Activated CD8-positive, alpha-beta memory T cell treated with anti-CD3 and anti-CD28 coated beads, Interleukin-2, amount 50 U/mL, for 48 hours (primary cell): ENCODE results near the gene MRC1.
A peak's percentile ranks its signal among the peaks of the same experiment; 100 is the strongest.

Experiments used
- DNase-seq: peaks from one replicate; pipeline ENCODE4 v3.0.0-alpha.2; 2020

MRC1 gene

DNA sequence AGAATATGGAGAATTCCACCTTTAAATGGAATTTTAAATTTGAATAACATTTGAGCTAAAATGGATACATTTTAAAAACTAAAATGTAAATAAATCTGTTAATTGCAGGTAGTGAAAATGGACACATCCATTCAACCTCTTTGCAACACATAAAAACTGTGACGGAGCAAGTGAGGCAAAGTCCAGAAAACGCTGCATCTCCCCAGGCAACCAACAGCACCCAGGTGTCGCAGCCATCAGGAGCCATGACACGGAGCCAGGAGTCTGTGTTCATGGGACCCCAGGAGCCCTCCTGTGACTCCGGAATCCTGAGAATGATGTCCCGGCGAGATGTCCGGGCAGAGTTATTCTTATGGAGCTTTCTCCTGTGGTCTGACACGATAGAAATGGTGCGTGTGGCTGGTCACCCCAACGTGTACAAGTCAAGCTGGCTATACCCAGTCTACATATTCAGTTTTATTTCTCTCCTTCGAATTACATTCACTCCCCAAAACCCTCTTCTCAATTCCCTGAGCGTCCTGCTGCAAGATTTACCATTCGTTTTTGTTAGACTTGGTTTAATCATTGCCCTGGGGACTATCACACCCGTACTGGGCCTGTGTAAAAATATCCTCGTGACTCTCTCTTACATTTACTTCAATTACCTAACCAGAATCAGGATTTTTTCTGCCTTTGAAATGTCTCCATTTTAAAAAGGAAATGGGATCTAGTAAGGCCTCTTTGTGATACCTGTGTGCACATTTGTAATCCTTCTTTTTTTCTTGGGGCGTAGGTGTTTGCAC is 13.1 kb upstream of the MRC1 start:
- DNase-seq, result no peak

DNA sequence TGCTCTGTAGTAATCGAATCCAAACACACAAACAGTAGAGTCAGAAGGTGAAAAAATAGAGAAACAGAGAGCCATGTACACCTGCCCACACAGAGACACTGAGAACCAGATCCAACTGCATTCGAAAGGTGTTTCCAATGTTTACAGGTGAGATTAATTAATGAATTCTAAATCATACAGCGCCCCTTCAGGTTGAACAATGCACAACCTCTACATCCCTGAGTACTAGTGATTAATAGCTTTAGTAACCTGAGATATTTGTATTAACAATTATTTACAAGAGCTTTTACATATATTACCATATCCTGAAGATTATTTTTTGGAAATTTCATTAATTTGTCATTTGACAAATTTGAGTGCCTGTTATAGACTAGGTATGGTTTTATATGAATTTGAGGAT is 7.6 kb upstream of the MRC1 start:
- no peak for DNase-seq

DNA sequence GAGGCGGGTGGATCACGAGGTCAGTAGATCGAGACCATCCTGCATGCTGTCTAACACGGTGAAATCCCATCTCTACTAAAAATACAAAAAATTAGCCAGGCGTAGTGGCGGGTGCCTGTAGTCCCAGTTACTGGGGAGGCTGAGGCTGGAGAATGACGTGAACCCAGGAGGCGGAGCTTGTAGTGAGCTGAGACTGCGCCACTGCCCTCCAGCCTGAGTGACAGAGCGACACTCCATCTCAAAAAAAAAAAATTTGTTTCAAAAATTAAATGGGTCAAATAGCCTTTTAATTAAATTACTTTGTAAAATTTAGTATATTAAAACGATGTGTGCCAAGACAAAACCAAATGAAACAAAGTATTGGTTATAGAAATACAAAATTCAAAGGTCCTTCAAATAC is 6.8 kb upstream of the MRC1 start:
- no peak for DNase-seq

DNA sequence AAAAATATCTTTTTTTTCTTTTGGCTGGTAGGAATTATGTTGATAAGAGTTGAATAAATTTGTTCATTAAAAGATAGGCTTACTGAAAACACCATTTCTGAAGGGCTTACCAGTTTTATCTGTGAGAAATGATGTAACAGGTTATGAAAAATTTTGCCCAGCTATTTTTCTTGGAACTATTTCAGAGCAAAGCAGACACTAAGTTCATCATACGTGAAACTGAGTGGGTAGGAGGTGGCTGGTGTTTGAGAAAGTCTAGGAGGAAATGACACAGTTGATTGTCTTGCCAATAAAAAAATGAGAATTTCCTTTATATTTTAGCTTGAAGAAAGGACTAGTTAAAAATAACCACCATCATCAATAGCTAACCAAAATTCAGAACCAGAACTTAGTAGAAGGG is 6.2 kb upstream of the MRC1 start:
- no peak for DNase-seq

- no peak for DNase-seq
Measured at GRCh38 chr10:17805330-17805729, 3.8 kb upstream of the MRC1 start.

GRCh38 chr10:17805921-17806577 is 3.1 kb upstream of the MRC1 start:
- DNase-seq, result peak; percentile 61

DNA sequence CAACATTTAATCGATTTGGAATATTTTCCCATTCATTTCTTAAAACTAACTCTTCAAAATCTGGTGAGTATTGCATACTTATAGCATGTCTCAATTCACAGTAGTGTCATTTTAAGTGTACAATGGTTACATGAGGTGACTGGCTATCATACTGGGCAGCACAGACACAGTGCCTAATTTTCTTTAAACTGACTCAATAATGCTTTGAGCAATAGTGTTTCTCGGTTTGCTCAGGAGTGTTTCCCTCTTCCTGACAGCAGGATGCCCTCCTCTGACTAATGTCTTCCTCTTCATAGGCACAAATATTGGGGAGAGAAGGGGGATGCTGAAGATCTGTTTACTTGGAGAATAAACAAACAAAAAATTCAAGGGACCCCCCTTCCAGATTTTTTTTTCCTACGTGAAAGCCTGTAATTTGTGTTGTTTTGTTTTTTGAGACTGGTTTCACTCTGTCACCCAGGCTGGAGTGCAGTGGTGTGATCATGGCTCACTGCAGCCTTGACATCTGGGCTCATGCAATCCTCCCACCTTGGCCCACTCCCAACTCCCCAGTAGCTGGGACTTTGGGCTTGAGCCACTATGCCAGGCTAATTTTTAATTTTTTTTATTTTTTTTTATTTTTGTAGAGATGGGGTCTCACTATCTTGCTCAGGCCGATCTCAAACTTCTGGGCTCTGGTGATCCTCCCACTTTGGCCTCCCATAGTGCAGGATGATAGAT is 2.2 kb downstream of the MRC1 start:
- no peak for DNase-seq

DNA sequence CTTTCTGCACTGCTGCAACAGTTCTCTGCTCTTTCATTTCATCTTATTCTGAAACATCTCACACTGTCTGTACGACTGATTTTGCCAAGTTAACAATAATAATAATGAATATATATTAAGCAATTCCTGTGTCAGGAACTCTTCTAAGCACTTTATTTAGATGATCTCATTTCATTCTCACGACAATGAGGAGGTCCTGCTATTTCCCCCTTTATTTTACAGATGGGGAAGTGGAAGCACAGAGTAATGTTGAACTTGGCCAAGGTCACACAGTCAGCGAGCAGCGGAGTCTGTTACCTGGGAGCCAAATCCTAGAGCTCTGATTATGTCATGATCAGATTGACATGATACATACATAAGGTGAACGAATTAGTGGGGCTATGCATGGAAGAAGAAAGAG is 5.8 kb downstream of the MRC1 start:
- DNase-seq, result no peak

DNA sequence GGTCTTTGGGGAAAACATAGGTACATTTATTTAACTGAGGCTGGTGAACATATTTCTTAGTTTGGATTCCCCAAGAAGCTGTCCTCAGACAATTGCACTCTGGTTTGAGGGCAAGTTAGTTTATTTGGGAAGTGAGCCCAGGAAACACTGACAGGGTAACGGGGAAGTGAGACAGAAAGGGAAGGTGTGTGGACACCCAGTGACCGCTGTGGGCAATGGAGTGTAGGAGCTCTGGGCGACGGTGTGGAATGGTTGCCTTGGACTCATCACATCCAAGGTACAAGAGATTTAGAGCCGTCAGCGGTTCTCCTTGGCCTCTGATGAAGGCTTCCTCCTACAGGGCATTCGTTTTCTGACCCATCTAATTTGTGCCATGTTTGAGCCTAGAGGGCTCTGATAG is 7.1 kb downstream of the MRC1 start:
- no peak for DNase-seq

GRCh38 chr10:17817316-17817715 is 8.2 kb downstream of the MRC1 start:
- no peak for DNase-seq

- no peak for DNase-seq
Measured at GRCh38 chr10:17817790-17818189, 8.6 kb downstream of the MRC1 start.

GRCh38 chr10:17819836-17820235 is 10.7 kb downstream of the MRC1 start:
- no peak for DNase-seq

DNA sequence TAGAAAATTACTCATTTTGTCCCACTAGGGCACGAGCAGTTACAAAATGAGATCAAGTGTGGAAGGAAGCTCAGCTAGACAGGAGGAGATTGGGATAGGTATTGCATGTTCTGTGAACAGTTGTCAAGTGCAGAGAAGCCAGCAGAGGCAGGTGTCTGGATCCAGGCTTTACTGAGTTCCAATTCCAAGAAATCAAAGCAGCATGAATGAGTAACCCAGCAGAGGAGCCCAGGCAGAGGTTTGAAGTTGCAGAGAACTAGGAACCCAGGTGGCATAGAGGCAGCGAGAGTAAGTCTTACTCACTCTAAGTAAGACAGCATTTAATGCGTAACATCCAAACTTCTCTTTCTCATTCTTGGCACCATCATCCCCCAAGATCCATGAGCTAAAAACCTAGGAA is 11.8 kb downstream of the MRC1 start:
- DNase-seq, result no peak

DNA sequence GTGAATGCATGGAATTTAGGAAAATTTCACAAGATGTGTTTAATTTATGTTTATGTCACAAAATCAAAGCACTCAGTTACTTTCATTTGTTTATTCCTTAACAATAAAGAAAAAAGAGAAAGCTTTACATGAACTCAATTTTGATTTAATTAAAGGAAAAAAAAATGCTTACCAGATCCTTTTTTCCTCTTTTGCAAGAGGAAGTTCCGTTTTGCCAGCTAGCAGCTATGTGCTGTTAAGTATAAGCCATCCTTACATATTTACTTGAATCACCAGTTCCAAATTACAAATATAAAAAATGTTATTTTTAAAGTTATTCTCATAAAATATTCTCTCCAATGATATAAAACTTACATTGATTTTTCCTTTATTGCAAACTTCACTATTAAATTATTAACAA is 12.7 kb downstream of the MRC1 start:
- DNase-seq, result no peak

DNA sequence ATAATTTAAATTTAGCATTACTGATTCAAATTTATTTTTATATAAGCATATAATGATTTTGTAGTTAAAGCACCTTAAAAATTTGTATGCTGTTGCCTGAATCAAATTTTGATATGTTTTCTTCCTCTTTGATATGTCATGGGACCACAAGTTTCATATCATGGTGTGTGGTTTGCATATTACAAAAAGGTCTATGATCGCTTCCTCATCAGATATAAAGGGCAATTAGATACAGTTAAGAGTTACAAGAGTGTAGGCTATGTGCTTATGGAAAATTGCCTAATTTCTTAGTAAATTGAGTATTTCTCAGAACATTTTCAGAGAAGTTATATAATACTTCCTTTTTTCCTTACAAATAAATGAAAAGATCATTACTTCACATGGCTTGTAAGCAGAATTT is 22.2 kb downstream of the MRC1 start:
- DNase-seq, result no peak

GRCh38 chr10:17831896-17832295 is 22.7 kb downstream of the MRC1 start:
- no peak for DNase-seq

DNA sequence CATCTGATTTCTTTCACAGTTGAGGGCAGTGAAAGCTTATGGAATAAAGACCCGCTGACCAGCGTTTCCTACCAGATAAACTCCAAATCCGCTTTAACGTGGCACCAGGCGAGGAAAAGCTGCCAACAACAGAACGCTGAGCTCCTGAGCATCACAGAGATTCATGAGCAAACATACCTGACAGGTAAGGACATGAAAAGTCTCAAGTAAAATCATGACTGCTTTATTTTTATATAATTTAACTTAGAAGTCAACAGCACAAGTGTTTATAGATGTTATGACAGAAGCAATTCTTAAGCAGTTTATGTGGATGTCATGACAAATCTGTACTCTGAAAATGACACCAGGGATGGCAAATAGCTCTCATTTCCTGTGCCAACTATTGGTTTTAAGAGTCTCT is 24.5 kb downstream of the MRC1 start:
- DNase-seq, result no peak

DNA sequence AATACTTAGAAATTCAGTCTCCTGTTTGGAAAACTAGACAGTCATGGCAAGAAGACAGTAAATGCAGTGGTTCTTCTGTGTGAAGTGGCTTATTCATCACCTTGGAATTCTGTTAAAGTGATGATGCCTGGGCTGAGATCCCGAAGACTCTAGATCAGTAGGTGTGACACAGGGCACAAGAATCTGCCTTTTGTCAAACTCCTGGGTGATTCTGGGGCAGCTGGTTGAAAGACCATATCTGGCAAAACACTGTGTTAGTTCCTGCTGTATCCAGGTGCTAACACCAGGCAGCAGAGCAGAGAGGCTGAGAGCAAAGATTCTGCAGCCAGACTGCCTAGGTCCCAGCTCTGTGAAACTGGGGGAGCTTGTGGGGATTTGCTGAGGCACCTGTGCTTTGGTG is 26.5 kb downstream of the MRC1 start:
- no peak for DNase-seq

- DNase-seq, result no peak
Measured at GRCh38 chr10:17836942-17837341, 27.8 kb downstream of the MRC1 start.

DNA sequence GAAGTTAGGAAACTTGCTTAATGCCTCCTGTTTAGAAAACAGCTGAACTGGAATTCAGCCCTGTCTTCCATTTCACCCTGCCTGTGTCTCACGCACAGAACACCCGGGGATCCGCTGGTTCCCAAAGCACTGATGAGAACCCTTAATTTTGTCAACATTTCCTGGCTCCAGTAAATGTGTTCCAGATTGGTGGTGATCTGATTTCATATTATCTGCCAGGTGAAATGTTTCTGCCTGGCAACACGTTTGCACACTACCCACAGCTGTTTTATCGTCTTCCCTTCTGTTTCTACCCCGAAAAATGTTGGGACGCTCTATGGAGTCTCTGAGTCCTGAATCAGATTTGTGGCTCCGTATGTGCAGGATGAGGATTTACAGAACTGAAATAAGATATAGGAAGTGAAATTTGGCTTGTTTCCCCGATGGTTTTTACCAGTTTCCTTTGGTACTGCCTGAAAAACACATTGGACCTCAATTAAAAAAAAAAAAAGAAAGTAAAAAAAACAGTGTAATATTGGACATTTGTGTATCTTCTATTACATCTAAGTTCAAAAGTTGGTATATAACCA is 29.0 kb downstream of the MRC1 start:
- DNase-seq, result no peak

- no peak for DNase-seq
Measured at GRCh38 chr10:17841050-17841449, 31.9 kb downstream of the MRC1 start.

- no peak for DNase-seq
Measured at GRCh38 chr10:17842641-17843040, 33.5 kb downstream of the MRC1 start.

- no peak for DNase-seq
Measured at GRCh38 chr10:17847585-17848296, 38.6 kb downstream of the MRC1 start.
